K562 (cell line): Measurements from ENCODE around the gene DAPK2. TPM values are rescaled to one million over a fixed set of nuclear protein-coding genes. Genes with fewer than 3 reads are reported as not detected.

Source experiments
- ATAC-seq: fragments of 200-7000 bp; cut with Tn5 transposase; 3 replicates; pipeline ENCODE4 v1.9.1; 2020; ENCODE audit warnings: moderate library complexity
- BruUV-seq: library from RNA; stranded (reverse); fragments of 400-500 nt; replicated peaks from 2 replicates; lab custom pipeline; 2021; lab: Mats Ljungman, UMichigan
- CTCF ChIA-PET: fragments of 300-600 bp; formaldehyde crosslinking; extraction: SDS; loops from one replicate; lab custom pipeline; 2021; ENCODE audit warnings: low intra/inter-chr PET ratio; lab: Yijun Ruan, JAX
- POLR2A ChIA-PET: fragments of 300-600, 350-650 bp; sonication (Branson Sonifier 250); formaldehyde crosslinking; extraction: SDS; loops from one replicate; lab custom pipeline; 2021; ENCODE audit warnings: antibody characterized with exemption, inconsistent platforms; lab: Yijun Ruan, JAX
- DNase-seq, 4 experiments: peaks; one replicate each; pipeline versions ENCODE4 v3.0.0 to v3.0.0-alpha.2; 2011 to 2018; ENCODE audit warnings: low spot score in 3 of 4, mixed read lengths in 3 of 4; ENCODE audit errors: extremely low read depth in 1 of 4
- FAIRE-seq: peaks from 2 replicates; lab custom pipeline; 2011; peaks lifted over from hg19 to GRCh38; lab: Jason Lieb, UNC
- H2AFZ ChIP-seq: 2 replicates; pipeline ENCODE4 v1.6.0; 2011; ENCODE audit warnings: low read depth, low read length, control low read depth, inconsistent platforms
- H3K27ac ChIP-seq: fragments of 200-600 bp; 3 replicates; pipeline ENCODE4 v1.8.0; 2011; ENCODE audit warnings: low read depth, mild to moderate bottlenecking, control low read depth, inconsistent platforms, low read length, moderate library complexity, mixed read lengths; ENCODE audit errors: extremely low read depth
- H3K27me3 ChIP-seq, 2 experiments: fragments of 300-600 bp in 1 of 2; 2 replicates in 1 of 2; 3 replicates in 1 of 2; pipeline versions ENCODE4 v1.6.0 to v1.8.0; 2011; ENCODE audit warnings: inconsistent platforms in 2 of 2, low read length in 2 of 2, mild to moderate bottlenecking in 1 of 2, mixed read lengths in 1 of 2, moderate library complexity in 1 of 2; ENCODE audit not compliant: control insufficient read depth in 2 of 2, insufficient read depth in 2 of 2
- H3K36me3 ChIP-seq: fragments of 300-600 bp; 3 replicates; pipeline ENCODE4 v1.8.0; 2011; ENCODE audit warnings: mild to moderate bottlenecking, low read length, inconsistent platforms; ENCODE audit not compliant: control insufficient read depth, insufficient read depth
- H3K4me1 ChIP-seq, 2 experiments: fragments of 200-600 bp in 1 of 2; replicated peaks in 1 of 2; 2 replicates in 1 of 2; 3 replicates in 1 of 2; pipeline versions ENCODE4 v1.5.1 to v1.8.0; 2011; ENCODE audit warnings: inconsistent platforms in 2 of 2, low read length in 2 of 2, mild to moderate bottlenecking in 1 of 2, mixed read lengths in 1 of 2, moderate library complexity in 1 of 2; ENCODE audit not compliant: control insufficient read depth in 2 of 2, insufficient read depth in 2 of 2
- H3K4me2 ChIP-seq: 2 replicates; pipeline ENCODE4 v1.6.1; 2011; ENCODE audit warnings: low read length, control low read depth, inconsistent platforms, mixed read lengths; ENCODE audit not compliant: insufficient read depth
- H3K4me3 ChIP-seq: fragments of 200-600 bp; sonication (generic), shearing (Covaris generic); 2 replicates; pipeline ENCODE4 v1.5.1; 2016; ENCODE audit warnings: control low read depth, inconsistent platforms
- H3K79me2 ChIP-seq: fragments of 200-600 bp; 3 replicates; pipeline ENCODE4 v1.8.0; 2011; ENCODE audit warnings: low read length, inconsistent platforms; ENCODE audit not compliant: control insufficient read depth, insufficient read depth
- H3K9ac ChIP-seq, 2 experiments: 2 replicates each; pipeline versions ENCODE4 v1.6.0 to v1.6.1; 2011; ENCODE audit warnings: low read depth in 2 of 2, low read length in 2 of 2, control low read depth in 1 of 2, inconsistent platforms in 1 of 2, mild to moderate bottlenecking in 1 of 2, mixed read lengths in 1 of 2; ENCODE audit not compliant: insufficient read depth in 1 of 2
- H3K9me1 ChIP-seq: one replicate; pipeline ENCODE4 v1.6.0; 2011; ENCODE audit warnings: inconsistent platforms, mild to moderate bottlenecking, low read length, moderate library complexity; ENCODE audit not compliant: control insufficient read depth, insufficient read depth
- H3K9me3 ChIP-seq: replicated peaks from 2 replicates; pipeline ENCODE4 v1.5.1; 2011; ENCODE audit warnings: low read depth, low read length, inconsistent platforms; ENCODE audit not compliant: control insufficient read depth, insufficient read depth
- H4K20me1 ChIP-seq: replicated peaks from 2 replicates; pipeline ENCODE4 v1.6.1; 2011; ENCODE audit warnings: low read length, inconsistent platforms, mixed read lengths; ENCODE audit not compliant: control insufficient read depth, insufficient read depth
- GTF2E2 ChIP-seq: fragments of 200-800 bp; sonication (Bioruptor generic); IDR thresholded peaks from 2 replicates; pipeline ENCODE4 v1.6.1; 2016; ENCODE audit warnings: missing genetic modification characterization, missing compliant biosample characterization
- RBM14 ChIP-seq: fragments of 200-400 bp; formaldehyde crosslinking; IDR thresholded peaks from 2 replicates; pipeline ENCODE4 v1.6.1; 2018; ENCODE audit warnings: low read depth, mild to moderate bottlenecking, low read length, moderate library complexity, borderline replicate concordance; ENCODE audit not compliant: insufficient read depth
- ZNF134 ChIP-seq: fragments of 250-450 bp; sonication (Bioruptor Pico); conservative IDR thresholded peaks from 2 replicates; pipeline ENCODE4 v1.4.0; 2020
- ZNF408 ChIP-seq: fragments of 250-450 bp; sonication (Bioruptor Pico); IDR thresholded peaks from 2 replicates; pipeline ENCODE4 v1.4.0; 2020; ENCODE audit warnings: low read depth, mild to moderate bottlenecking, moderate library complexity
- ZNF561 ChIP-seq: fragments of 450-650 bp; formaldehyde crosslinking; conservative IDR thresholded peaks from 2 replicates; pipeline ENCODE4 v1.4.0; 2020; ENCODE audit warnings: mild to moderate bottlenecking, moderate library complexity
- WGBS: fragments of 100-300 bp; shearing (Covaris generic); methylation state at CpG from one replicate; pipeline ENCODE4 v1.1.6; 2016; ENCODE audit warnings: low coverage, mixed read lengths; ENCODE audit not compliant: insufficient coverage; ENCODE audit errors: missing lambda C conversion rate; 5-methylcytosine and 5-hydroxymethylcytosine counted together
- in situ Hi-C: fragments of 300-500 bp; cut with MboI; formaldehyde crosslinking; loops from 4 replicates; pipeline ENCODE4 v1.15.0; 2018; ENCODE audit warnings: inconsistent platforms, mixed read lengths
- intact Hi-C: fragments of 100-400 bp; cut with micrococcal nuclease; formaldehyde crosslinking; loops from 2 replicates; pipeline ENCODE4 v1.14.2; 2022
- polyA plus RNA-seq, 8 experiments: library from polyadenylated mRNA; depleted of rRNA in 4 of 8; stranded (reverse) in 5 of 8; unstranded in 3 of 8; fragments of >200 nt; fragmentation: Nextera tagmentation in 2 of 8; fragmentation: Illumina TruSeq in 1 of 8; extraction: Ambion mirVana in 2 of 8; extraction: Trizol in 1 of 8; gene quantifications; 2 replicates each; pipeline versions ENCODE4 v1.2.1 to v1.2.3, GENCODE V29; 2011 to 2014; ENCODE audit warnings: inconsistent platforms in 1 of 8, missing spikeins in 1 of 8
- total RNA-seq, 7 experiments: library from RNA; depleted of rRNA in 6 of 7; stranded (reverse); fragments of >200 nt in 6 of 7; fragmentation: Illumina TruSeq in 2 of 7; extraction: Trizol in 2 of 7; gene quantifications; 2 replicates each; pipeline versions ENCODE4 v1.2.1 to v1.2.3, GENCODE V29; 2011 to 2021; ENCODE audit warnings: low replicate concordance in 1 of 7
- TF ChIP-seq, protein P1 (sequence below): fragments of 450-650 bp; IDR thresholded peaks from 2 replicates; pipeline ENCODE4 v1.7.1; 2018; ENCODE audit warnings: mild to moderate bottlenecking, low read depth; ENCODE audit not compliant: partially characterized antibody
- TF ChIP-seq, protein P2 (sequence below): fragments of 200-600 bp; sonication (generic); IDR thresholded peaks from one replicate; pipeline ENCODE4 v1.6.1; 2012; ENCODE audit warnings: mild to moderate bottlenecking, low read depth, low read length, inconsistent platforms

Gene DAPK2
- total and polyA plus RNA-seq, 9 of the 15 experiments (the other 6 are each of a cell fraction or from before 2014, with no cell fraction given): 0.14 to 5.2 (median 2.2) TPM

GRCh38 chr15:63860555-63860954 is 185.7 kb downstream of the DAPK2 start:
- in situ Hi-C loops: no loop called here
- Histone ChIP-seq H3K9ac (peak overlapping the region in 1 of 2 experiments; percentile 17; a peak in 1 of 4 replicates), H3K79me2 (no peaks in the 10 kb centered on the region), H4K20me1 (no peaks in the 10 kb centered on the region), H3K27ac (no peak overlapping the region), H3K36me3 (no peaks in the 10 kb centered on the region), H3K4me1 (peaks cover 10 to 20% of the 10 kb centered on the region in 2 experiments; a peak in 4 of 5 replicates), H3K9me3 (no peaks in the 10 kb centered on the region), H3K4me2 (no peak overlapping the region), H3K4me3 (no peak overlapping the region), H3K9me1 (no peaks in the 10 kb centered on the region), H2AFZ (no peak overlapping the region), H3K27me3 (no peaks in the 10 kb centered on the region)
- no peak for FAIRE-seq
- no peak for TF ChIP-seq ZNF408 (CRISPR knock-in tag)
- no peak for TF ChIP-seq ZNF561 (CRISPR knock-in tag)
- no peak for TF ChIP-seq GTF2E2 (tag)
- no peak for TF ChIP-seq ZNF134 (CRISPR knock-in tag)
- TF ChIP-seq, protein P1, sequence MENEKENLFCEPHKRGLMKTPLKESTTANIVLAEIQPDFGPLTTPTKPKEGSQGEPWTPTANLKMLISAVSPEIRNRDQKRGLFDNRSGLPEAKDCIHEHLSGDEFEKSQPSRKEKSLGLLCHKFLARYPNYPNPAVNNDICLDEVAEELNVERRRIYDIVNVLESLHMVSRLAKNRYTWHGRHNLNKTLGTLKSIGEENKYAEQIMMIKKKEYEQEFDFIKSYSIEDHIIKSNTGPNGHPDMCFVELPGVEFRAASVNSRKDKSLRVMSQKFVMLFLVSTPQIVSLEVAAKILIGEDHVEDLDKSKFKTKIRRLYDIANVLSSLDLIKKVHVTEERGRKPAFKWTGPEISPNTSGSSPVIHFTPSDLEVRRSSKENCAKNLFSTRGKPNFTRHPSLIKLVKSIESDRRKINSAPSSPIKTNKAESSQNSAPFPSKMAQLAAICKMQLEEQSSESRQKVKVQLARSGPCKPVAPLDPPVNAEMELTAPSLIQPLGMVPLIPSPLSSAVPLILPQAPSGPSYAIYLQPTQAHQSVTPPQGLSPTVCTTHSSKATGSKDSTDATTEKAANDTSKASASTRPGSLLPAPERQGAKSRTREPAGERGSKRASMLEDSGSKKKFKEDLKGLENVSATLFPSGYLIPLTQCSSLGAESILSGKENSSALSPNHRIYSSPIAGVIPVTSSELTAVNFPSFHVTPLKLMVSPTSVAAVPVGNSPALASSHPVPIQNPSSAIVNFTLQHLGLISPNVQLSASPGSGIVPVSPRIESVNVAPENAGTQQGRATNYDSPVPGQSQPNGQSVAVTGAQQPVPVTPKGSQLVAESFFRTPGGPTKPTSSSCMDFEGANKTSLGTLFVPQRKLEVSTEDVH: no peak
- TF ChIP-seq, protein P2, sequence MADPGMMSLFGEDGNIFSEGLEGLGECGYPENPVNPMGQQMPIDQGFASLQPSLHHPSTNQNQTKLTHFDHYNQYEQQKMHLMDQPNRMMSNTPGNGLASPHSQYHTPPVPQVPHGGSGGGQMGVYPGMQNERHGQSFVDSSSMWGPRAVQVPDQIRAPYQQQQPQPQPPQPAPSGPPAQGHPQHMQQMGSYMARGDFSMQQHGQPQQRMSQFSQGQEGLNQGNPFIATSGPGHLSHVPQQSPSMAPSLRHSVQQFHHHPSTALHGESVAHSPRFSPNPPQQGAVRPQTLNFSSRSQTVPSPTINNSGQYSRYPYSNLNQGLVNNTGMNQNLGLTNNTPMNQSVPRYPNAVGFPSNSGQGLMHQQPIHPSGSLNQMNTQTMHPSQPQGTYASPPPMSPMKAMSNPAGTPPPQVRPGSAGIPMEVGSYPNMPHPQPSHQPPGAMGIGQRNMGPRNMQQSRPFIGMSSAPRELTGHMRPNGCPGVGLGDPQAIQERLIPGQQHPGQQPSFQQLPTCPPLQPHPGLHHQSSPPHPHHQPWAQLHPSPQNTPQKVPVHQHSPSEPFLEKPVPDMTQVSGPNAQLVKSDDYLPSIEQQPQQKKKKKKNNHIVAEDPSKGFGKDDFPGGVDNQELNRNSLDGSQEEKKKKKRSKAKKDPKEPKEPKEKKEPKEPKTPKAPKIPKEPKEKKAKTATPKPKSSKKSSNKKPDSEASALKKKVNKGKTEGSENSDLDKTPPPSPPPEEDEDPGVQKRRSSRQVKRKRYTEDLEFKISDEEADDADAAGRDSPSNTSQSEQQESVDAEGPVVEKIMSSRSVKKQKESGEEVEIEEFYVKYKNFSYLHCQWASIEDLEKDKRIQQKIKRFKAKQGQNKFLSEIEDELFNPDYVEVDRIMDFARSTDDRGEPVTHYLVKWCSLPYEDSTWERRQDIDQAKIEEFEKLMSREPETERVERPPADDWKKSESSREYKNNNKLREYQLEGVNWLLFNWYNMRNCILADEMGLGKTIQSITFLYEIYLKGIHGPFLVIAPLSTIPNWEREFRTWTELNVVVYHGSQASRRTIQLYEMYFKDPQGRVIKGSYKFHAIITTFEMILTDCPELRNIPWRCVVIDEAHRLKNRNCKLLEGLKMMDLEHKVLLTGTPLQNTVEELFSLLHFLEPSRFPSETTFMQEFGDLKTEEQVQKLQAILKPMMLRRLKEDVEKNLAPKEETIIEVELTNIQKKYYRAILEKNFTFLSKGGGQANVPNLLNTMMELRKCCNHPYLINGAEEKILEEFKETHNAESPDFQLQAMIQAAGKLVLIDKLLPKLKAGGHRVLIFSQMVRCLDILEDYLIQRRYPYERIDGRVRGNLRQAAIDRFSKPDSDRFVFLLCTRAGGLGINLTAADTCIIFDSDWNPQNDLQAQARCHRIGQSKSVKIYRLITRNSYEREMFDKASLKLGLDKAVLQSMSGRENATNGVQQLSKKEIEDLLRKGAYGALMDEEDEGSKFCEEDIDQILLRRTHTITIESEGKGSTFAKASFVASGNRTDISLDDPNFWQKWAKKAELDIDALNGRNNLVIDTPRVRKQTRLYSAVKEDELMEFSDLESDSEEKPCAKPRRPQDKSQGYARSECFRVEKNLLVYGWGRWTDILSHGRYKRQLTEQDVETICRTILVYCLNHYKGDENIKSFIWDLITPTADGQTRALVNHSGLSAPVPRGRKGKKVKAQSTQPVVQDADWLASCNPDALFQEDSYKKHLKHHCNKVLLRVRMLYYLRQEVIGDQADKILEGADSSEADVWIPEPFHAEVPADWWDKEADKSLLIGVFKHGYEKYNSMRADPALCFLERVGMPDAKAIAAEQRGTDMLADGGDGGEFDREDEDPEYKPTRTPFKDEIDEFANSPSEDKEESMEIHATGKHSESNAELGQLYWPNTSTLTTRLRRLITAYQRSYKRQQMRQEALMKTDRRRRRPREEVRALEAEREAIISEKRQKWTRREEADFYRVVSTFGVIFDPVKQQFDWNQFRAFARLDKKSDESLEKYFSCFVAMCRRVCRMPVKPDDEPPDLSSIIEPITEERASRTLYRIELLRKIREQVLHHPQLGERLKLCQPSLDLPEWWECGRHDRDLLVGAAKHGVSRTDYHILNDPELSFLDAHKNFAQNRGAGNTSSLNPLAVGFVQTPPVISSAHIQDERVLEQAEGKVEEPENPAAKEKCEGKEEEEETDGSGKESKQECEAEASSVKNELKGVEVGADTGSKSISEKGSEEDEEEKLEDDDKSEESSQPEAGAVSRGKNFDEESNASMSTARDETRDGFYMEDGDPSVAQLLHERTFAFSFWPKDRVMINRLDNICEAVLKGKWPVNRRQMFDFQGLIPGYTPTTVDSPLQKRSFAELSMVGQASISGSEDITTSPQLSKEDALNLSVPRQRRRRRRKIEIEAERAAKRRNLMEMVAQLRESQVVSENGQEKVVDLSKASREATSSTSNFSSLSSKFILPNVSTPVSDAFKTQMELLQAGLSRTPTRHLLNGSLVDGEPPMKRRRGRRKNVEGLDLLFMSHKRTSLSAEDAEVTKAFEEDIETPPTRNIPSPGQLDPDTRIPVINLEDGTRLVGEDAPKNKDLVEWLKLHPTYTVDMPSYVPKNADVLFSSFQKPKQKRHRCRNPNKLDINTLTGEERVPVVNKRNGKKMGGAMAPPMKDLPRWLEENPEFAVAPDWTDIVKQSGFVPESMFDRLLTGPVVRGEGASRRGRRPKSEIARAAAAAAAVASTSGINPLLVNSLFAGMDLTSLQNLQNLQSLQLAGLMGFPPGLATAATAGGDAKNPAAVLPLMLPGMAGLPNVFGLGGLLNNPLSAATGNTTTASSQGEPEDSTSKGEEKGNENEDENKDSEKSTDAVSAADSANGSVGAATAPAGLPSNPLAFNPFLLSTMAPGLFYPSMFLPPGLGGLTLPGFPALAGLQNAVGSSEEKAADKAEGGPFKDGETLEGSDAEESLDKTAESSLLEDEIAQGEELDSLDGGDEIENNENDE: no peak
- TF ChIP-seq RBM14: no peak
- no peak; the same call in 2 of the 3 replicates for ATAC-seq
- ChIA-PET CTCF (no interaction called here), POLR2A (interaction anchor here (0.6 to 1.2 kb wide), 3 partner anchors 12 to 85 kb away, joined by 3 to 5 read pairs (median 3); no protein-coding TSS in a partner anchor)
- BruUV-seq: no TSS peak
- WGBS: 10% methylated on average over 3 of the region's 4 CpGs
- intact Hi-C loops: no loop called here
- DNase-seq: no peak
